SK-N-MC (cell line): ENCODE measurements around the gene ZNF37A.

Experiments
- DNase-seq: peaks from one replicate; pipeline ENCODE4 v3.0.0-alpha.2; 2011; ENCODE audit warnings: low read depth, low spot score
- H3K27ac ChIP-seq: fragments of 200-600 bp; sonication (generic); 2 replicates; pipeline ENCODE4 v1.5.1; 2016; ENCODE audit warnings: mixed run types
- H3K36me3 ChIP-seq: fragments of 200-600 bp; sonication (generic); 2 replicates; pipeline ENCODE4 v1.6.1; 2017; ENCODE audit warnings: antibody characterized with exemption, low read length, mixed read lengths; ENCODE audit not compliant: insufficient read depth
- H3K4me3 ChIP-seq: fragments of 200-600 bp; sonication (generic); 2 replicates; pipeline ENCODE4 v1.5.1; 2016
- H3K9ac ChIP-seq: fragments of 200-600 bp; sonication (generic); 2 replicates; pipeline ENCODE4 v1.8.0; 2017; ENCODE audit warnings: mixed run types, mixed read lengths; ENCODE audit not compliant: insufficient read length
- H3K9me3 ChIP-seq: fragments of 200-600 bp; sonication (generic); 2 replicates; pipeline ENCODE4 v1.6.1; 2017; ENCODE audit warnings: low read depth, mild to moderate bottlenecking, antibody characterized with exemption, low read length, moderate library complexity, mixed read lengths
- EZH2 ChIP-seq: fragments of 200-600 bp; sonication (generic); IDR thresholded peaks from one replicate; pipeline ENCODE4 v1.6.1; 2017; ENCODE audit warnings: antibody characterized with exemption
- FOXP2 ChIP-seq: optimal IDR thresholded peaks from 2 replicates; pipeline ENCODE3; 2011; ENCODE audit warnings: mild to moderate bottlenecking, moderate library complexity; ENCODE audit not compliant: insufficient read depth; ENCODE audit errors: extremely low read length, control extremely low read depth
- POLR2AphosphoS5 ChIP-seq: IDR thresholded peaks from 2 replicates; pipeline ENCODE4 v1.6.1; 2012; ENCODE audit warnings: mild to moderate bottlenecking, low read depth, low read length, borderline replicate concordance

The ZNF37A gene

DNA sequence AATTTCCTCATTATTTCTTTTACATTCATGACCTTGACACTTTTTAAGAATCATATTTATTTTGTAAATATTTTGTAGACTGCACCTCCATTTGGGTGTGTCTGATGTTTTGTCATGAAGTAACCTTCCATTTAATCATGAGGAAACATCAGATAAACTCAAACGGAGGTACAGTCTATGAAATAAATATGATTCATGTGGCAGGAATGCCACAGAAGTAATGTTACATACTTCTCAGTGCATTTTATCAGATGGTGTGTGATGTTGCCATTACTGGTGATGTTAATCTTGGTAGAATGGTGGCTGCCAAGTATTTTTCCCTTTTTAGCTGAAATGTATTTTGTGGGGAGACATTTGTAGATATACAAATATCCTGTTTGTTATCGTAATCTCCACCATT is 64.9 kb downstream of the ZNF37A start:
- TF ChIP-seq POLR2AphosphoS5, result no peak
- TF ChIP-seq EZH2, result no peak
- no peak for TF ChIP-seq FOXP2
- H3K36me3 ChIP-seq, result no peaks in the 10 kb centered on the region
- H3K27ac ChIP-seq, result no peak overlapping the region
- no peak overlapping the region for H3K9ac ChIP-seq
- H3K4me3 ChIP-seq, result no peak overlapping the region
- DNase-seq, result no peak
- no peaks in the 10 kb centered on the region for H3K9me3 ChIP-seq

DNA sequence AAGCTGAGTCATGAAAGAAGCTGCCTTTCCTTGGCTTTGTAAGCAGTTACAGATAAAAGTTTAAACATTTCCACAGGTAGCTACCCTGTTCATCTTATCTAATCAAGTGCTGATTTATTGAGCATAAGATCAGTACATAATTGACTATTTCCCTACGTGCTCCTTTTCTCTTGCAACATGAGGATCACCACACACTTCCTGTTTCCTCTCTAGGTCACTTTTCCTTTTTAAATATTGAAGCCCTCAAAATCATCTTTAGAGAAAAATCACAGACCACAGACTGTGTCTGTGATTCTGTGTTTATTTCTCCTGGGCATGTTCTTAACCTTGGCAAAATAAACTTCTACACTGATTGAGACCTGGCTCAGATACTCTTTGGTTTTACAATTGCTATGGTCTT is 69.5 kb downstream of the ZNF37A start:
- Histone ChIP-seq H3K36me3 (no peaks in the 10 kb centered on the region), H3K9ac (no peak overlapping the region), H3K9me3 (no peaks in the 10 kb centered on the region), H3K27ac (no peak overlapping the region), H3K4me3 (no peak overlapping the region)
- no peak for TF ChIP-seq FOXP2
- TF ChIP-seq POLR2AphosphoS5, result no peak
- TF ChIP-seq EZH2, result no peak
- no peak for DNase-seq

DNA sequence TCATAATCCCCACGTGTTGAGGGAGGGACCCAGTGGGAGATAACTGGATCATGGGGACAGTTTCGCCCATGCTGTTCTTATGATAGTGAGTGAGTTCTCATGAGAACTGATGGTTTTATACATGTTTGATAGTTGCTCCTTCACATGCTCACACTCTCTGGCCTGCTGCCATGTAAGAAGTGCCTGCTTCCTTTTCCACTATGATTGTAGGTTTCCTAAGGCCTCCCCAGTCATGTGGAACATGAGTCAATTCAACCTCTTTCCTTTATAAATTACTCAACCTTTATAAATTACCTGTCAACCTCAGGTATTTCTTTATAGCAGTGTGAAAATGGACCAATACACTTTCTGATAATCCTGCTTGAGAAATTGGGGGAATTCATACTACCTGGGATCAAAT is 80.2 kb downstream of the ZNF37A start:
- Histone ChIP-seq H3K27ac (no peak overlapping the region), H3K9ac (no peak overlapping the region), H3K9me3 (no peaks in the 10 kb centered on the region), H3K36me3 (no peaks in the 10 kb centered on the region), H3K4me3 (no peak overlapping the region)
- TF ChIP-seq POLR2AphosphoS5 (no peak), FOXP2 (no peak), EZH2 (no peak)
- no peak for DNase-seq

DNA sequence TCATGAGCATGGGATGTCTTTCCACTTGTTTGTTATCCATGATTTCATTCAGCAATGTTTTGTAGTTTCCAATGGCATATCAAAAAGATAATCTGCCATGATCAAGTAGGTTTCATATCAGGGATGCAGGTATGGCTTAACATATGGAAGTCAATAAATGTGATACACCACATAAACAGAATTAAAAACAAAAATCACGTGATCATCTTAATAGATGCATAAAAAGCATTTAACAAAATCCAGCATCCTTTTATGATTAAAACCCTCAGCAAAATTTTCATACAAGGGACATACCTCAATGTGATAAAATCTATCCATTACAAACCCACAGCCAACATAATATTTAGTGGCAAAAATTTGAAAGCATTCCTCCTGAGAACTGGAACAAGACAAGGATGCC is 90.3 kb downstream of the ZNF37A start:
- no peak overlapping the region for H3K9ac ChIP-seq
- no peaks in the 10 kb centered on the region for H3K36me3 ChIP-seq
- no peak overlapping the region for H3K27ac ChIP-seq
- no peak for DNase-seq
- no peak overlapping the region for H3K4me3 ChIP-seq
- TF ChIP-seq EZH2 (no peak), POLR2AphosphoS5 (no peak), FOXP2 (no peak)
- no peaks in the 10 kb centered on the region for H3K9me3 ChIP-seq
